Endothelial cell of umbilical vein (primary cell): ENCODE data around the gene IL16. TPM values are rescaled to one million over a fixed set of nuclear protein-coding genes. Genes with fewer than 3 reads are reported as not detected.

Experiments
- BruUV-seq: library from RNA; stranded (reverse); fragments of 400-500 nt; replicated peaks from 2 replicates; lab custom pipeline; 2021; lab: Mats Ljungman, UMichigan
- CTCF ChIA-PET: fragments of 300-600, 350-600 bp; sonication (Branson Sonifier 250); formaldehyde crosslinking; loops from one replicate; lab custom pipeline; 2021; ENCODE audit warnings: antibody characterized with exemption, inconsistent platforms; lab: Charles Lee
- POLR2A ChIA-PET: fragments of 300-600, 350-600 bp; sonication (Branson Sonifier 250); formaldehyde crosslinking; loops from one replicate; lab custom pipeline; 2021; ENCODE audit warnings: antibody characterized with exemption, inconsistent platforms; lab: Charles Lee
- DNase-seq: peaks from one replicate; pipeline ENCODE4 v3.0.0-alpha.2; 2011; ENCODE audit warnings: low read depth, low spot score
- FAIRE-seq: peaks from 2 replicates; lab custom pipeline; 2011; peaks lifted over from hg19 to GRCh38; lab: Jason Lieb, UNC
- H2AFZ ChIP-seq: 2 replicates; pipeline ENCODE4 v1.6.0; 2012; ENCODE audit warnings: low read depth, low read length, control low read depth, inconsistent platforms
- H3K27ac ChIP-seq: 2 replicates; pipeline ENCODE4 v1.5.1; 2011; ENCODE audit warnings: low read depth, mild to moderate bottlenecking, control low read depth, low read length, moderate library complexity; ENCODE audit not compliant: insufficient read depth
- H3K27me3 ChIP-seq, 2 experiments: 2 replicates each; pipeline versions ENCODE4 v1.6.0 to v1.6.1; 2011; ENCODE audit warnings: low read length in 2 of 2, mixed read lengths in 1 of 2; ENCODE audit not compliant: control insufficient read depth in 2 of 2, insufficient read depth in 2 of 2
- H3K36me3 ChIP-seq, 2 experiments: 2 replicates in 1 of 2; 3 replicates in 1 of 2; pipeline ENCODE4 v1.5.1; 2011; ENCODE audit warnings: low read length in 2 of 2, mild to moderate bottlenecking in 1 of 2, moderate library complexity in 1 of 2; ENCODE audit not compliant: control insufficient read depth in 2 of 2, insufficient read depth in 2 of 2; ENCODE audit errors: extremely low read depth in 1 of 2
- H3K4me1 ChIP-seq: 3 replicates; pipeline ENCODE4 v1.5.1; 2011; ENCODE audit warnings: mild to moderate bottlenecking, low read length; ENCODE audit not compliant: control insufficient read depth, insufficient read depth; ENCODE audit errors: extremely low read depth
- H3K4me2 ChIP-seq: 2 replicates; pipeline ENCODE4 v1.6.1; 2011; ENCODE audit warnings: low read length, control low read depth, mixed read lengths; ENCODE audit not compliant: insufficient read depth
- H3K4me3 ChIP-seq, 3 experiments: fragments of 200-600 bp in 1 of 3; sonication (generic), shearing (Covaris generic) in 1 of 3; replicated peaks in 1 of 3; 2 replicates each; pipeline ENCODE4 v1.5.1; 2011 to 2016; ENCODE audit warnings: control low read depth in 3 of 3, low read length in 3 of 3, mild to moderate bottlenecking in 2 of 3, inconsistent platforms in 1 of 3, low read depth in 1 of 3, moderate library complexity in 1 of 3; ENCODE audit not compliant: insufficient read depth in 1 of 3
- H3K79me2 ChIP-seq: 2 replicates; pipeline ENCODE4 v1.6.0; 2012; ENCODE audit warnings: low read length, inconsistent platforms; ENCODE audit not compliant: control insufficient read depth, insufficient read depth
- H3K9ac ChIP-seq: replicated peaks from 2 replicates; pipeline ENCODE3; 2011; ENCODE audit warnings: low read length, control low read depth; ENCODE audit not compliant: insufficient read depth; ENCODE audit errors: extremely low read depth
- H3K9me1 ChIP-seq: replicated peaks from 3 replicates; pipeline ENCODE4 v1.6.0; 2011; ENCODE audit warnings: mild to moderate bottlenecking, low read length; ENCODE audit not compliant: control insufficient read depth, insufficient read depth; ENCODE audit errors: extremely low read depth
- H3K9me3 ChIP-seq: replicated peaks from 2 replicates; pipeline ENCODE4 v1.5.1; 2012; ENCODE audit warnings: low read length, inconsistent platforms; ENCODE audit not compliant: control insufficient read depth, insufficient read depth
- H4K20me1 ChIP-seq: replicated peaks from 2 replicates; pipeline ENCODE3; 2011; ENCODE audit warnings: mild to moderate bottlenecking, low read length; ENCODE audit not compliant: control insufficient read depth, insufficient read depth; ENCODE audit errors: extremely low read depth
- CTCF ChIP-seq, 2 donors: IDR thresholded peaks; 1 replicate in 1 of 2; 2 replicates in 1 of 2; pipeline ENCODE4 v1.5.1; 2011; ENCODE audit warnings: low read length in 2 of 2, mild to moderate bottlenecking in 2 of 2, moderate library complexity in 2 of 2, control low read depth in 1 of 2, inconsistent platforms in 1 of 2, low read depth in 1 of 2; ENCODE audit not compliant: insufficient read depth in 1 of 2; ENCODE audit errors: extremely low read depth in 1 of 2
- FOS ChIP-seq: IDR thresholded peaks from 2 replicates; pipeline ENCODE4 v1.6.1; 2011; ENCODE audit warnings: mild to moderate bottlenecking, low read length, moderate library complexity, borderline replicate concordance; ENCODE audit not compliant: insufficient read depth
- GATA2 ChIP-seq: IDR thresholded peaks from 2 replicates; pipeline ENCODE4 v1.7.0; 2011; ENCODE audit warnings: low read depth, mild to moderate bottlenecking, moderate library complexity, mixed read lengths, low read length; ENCODE audit not compliant: insufficient read length, insufficient read depth
- JUN ChIP-seq: IDR thresholded peaks from 2 replicates; pipeline ENCODE4 v1.6.1; 2011; ENCODE audit warnings: borderline replicate concordance, low read depth; ENCODE audit not compliant: insufficient read length, insufficient read depth
- MAX ChIP-seq: IDR thresholded peaks from 2 replicates; pipeline ENCODE4 v1.6.1; 2011; ENCODE audit not compliant: insufficient read depth, insufficient read length
- MYC ChIP-seq: IDR thresholded peaks from one replicate; pipeline ENCODE4 v1.6.1; 2011; ENCODE audit warnings: mild to moderate bottlenecking, low read depth, low read length
- POLR2AphosphoS5 ChIP-seq: IDR thresholded peaks from 2 replicates; pipeline ENCODE4 v1.6.1; 2012; ENCODE audit warnings: low read depth, mild to moderate bottlenecking, control low read depth, low read length, moderate library complexity; ENCODE audit not compliant: insufficient read depth
- dilution Hi-C: fragments of 300-500 bp; cut with MboI; formaldehyde crosslinking; loops from one replicate; pipeline ENCODE4 v1.15.0; 2019; ENCODE audit warnings: low sequenced_read_pairs; ENCODE audit not compliant: extremely low pct_ligation_motif_present
- intact Hi-C: fragments of 100-400 bp; cut with micrococcal nuclease; formaldehyde crosslinking; loops from one replicate; pipeline ENCODE4 v1.10.0; 2022
- polyA plus RNA-seq, 4 experiments: library from polyadenylated mRNA; depleted of rRNA in 3 of 4; stranded (reverse) in 3 of 4; unstranded in 1 of 4; fragments of >200 nt; gene quantifications; 2 replicates each; pipeline versions ENCODE4 v1.2.1 to v1.2.3, GENCODE V29; 2011 to 2012; ENCODE audit warnings: missing spikeins in 1 of 4
- total RNA-seq: library from RNA; stranded (reverse); gene quantifications from 2 replicates; pipeline ENCODE4 v1.2.3, GENCODE V29; 2021

Gene IL16
- total and polyA plus RNA-seq, 2 donors (not counting 3 experiments of a cell fraction or from before 2014, with no cell fraction given): 0.29 to 2.1 TPM

GRCh38 chr15:81289910-81290309, 93.2 kb downstream of the IL16 start:
- Histone ChIP-seq H3K27ac (no peak overlapping the region), H3K4me2 (no peak overlapping the region), H3K9me1 (no peaks in the 10 kb centered on the region), H3K4me3 (no peak overlapping the region), H4K20me1 (no peaks in the 10 kb centered on the region), H3K79me2 (no peaks in the 10 kb centered on the region), H3K36me3 (no peaks in the 10 kb centered on the region), H3K4me1 (no peaks in the 10 kb centered on the region), H3K9me3 (no peaks in the 10 kb centered on the region), H2AFZ (no peak overlapping the region), H3K9ac (no peak overlapping the region), H3K27me3 (peaks cover 0 to 5% of the 10 kb centered on the region in 2 experiments)
- DNase-seq (no peak), FAIRE-seq (no peak)
- BruUV-seq: no TSS peak
- POLR2A ChIA-PET: no interaction called here
- dilution Hi-C loops (no loop called here), intact Hi-C loops (no loop called here)
- TF ChIP-seq POLR2AphosphoS5: no peak
- no peak for TF ChIP-seq GATA2
- no peak for TF ChIP-seq CTCF (IDR thresholded peaks at IDR 0.05; ENCODE audit: extremely low read depth in 1 of 2, insufficient read depth in 1 of 2, low read depth in 1 of 2, low read length in 2 of 2)
- no peak for TF ChIP-seq MAX
- no peak for TF ChIP-seq MYC
- TF ChIP-seq JUN: no peak
- TF ChIP-seq FOS: no peak
- CTCF ChIA-PET: interaction anchor here (1.1 to 3.2 kb wide), 3 partner anchors 15 to 31 kb away, joined by 3 to 28 read pairs (median 14); no protein-coding TSS in a partner anchor
